OCI-LY1 (cell line): Measurements from ENCODE around the gene PRLR.

Experiments used
- CTCF ChIP-seq: fragments of 200-600 bp; sonication (generic), shearing (Covaris generic); IDR thresholded peaks from 2 replicates; pipeline ENCODE4 v1.5.1; 2017; ENCODE audit warnings: mild to moderate bottlenecking, antibody characterized with exemption, low read length, moderate library complexity, mixed read lengths
- EZH2 ChIP-seq: fragments of 200-600 bp; sonication (generic), shearing (Covaris generic); IDR thresholded peaks from 2 replicates; pipeline ENCODE4 v1.8.0; 2017; ENCODE audit warnings: borderline replicate concordance, mixed run types, mild to moderate bottlenecking, antibody characterized with exemption, low read length, moderate library complexity, mixed read lengths

- no peak for TF ChIP-seq CTCF
- TF ChIP-seq EZH2: no peak
These were observed at the start of gene PRLR for GRCh38 chr5:35230038-35230611.
